ENCODE results near the gene EIF3A.
"Not testable (repeated sequence)": the region's sequence is repeated elsewhere in the genome, so short reads cannot be mapped to it uniquely, and the experiment has no call there.

The EIF3A gene

DNA sequence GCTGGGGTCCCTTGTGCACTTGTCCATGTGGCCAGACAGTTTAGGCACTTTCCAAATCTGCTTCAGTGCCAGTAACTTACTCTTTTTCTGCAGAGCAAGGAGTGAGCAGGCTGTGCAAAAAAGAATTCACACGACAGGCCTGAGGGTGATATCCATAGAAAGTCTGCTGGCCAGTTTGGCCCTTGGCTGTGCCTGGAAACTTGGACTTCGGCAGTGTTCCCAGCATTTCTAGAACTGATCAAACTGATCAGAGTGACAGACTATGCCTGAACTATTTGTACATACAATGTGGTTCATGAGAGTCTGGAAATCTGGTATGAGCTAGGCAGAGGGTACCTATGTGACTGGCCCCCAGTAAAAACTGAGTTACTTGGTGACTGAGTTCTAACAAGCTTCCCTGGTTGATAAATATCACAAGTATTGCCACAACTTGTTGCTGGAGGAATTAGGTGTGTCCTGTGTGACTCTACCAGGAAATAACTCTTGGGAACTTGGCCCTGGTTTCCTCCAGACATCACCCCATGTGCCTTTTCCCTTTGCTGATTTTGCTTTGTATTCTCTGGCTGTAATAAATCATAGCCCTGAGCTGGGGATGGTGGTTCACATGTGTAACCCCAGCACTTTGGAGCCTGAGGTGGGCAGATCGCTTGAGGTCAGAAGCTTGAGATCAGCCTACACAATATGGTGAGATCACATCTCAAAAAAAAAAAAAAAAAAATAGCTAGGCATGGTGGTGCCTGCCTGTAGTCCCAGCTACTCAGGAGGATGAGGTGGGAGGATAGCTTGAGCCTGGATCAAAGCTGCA is 20.0 kb upstream of the EIF3A start:
- DNase-seq (no peak), ATAC-seq (no peak)

DNA sequence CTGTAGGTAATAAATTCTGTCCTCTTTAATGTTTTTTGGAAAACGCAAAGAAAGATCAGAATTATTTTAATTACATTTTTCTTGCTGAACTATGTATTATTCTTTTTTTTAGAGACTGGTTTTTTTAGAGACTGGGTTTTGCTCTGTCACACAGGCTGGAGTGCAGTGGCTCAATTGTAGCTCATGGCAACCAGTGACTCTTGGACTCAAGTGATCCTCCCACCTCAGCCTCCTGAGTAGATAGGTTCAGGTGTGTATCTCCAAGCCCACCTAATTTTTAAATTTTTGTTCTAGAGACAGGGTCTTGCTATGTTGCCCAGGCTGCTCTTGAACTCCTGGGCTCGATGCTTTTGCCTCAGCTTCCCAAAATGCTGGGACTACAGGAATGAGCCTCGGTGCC is 18.0 kb upstream of the EIF3A start:
- no peak for ATAC-seq
- no peak for DNase-seq

DNA sequence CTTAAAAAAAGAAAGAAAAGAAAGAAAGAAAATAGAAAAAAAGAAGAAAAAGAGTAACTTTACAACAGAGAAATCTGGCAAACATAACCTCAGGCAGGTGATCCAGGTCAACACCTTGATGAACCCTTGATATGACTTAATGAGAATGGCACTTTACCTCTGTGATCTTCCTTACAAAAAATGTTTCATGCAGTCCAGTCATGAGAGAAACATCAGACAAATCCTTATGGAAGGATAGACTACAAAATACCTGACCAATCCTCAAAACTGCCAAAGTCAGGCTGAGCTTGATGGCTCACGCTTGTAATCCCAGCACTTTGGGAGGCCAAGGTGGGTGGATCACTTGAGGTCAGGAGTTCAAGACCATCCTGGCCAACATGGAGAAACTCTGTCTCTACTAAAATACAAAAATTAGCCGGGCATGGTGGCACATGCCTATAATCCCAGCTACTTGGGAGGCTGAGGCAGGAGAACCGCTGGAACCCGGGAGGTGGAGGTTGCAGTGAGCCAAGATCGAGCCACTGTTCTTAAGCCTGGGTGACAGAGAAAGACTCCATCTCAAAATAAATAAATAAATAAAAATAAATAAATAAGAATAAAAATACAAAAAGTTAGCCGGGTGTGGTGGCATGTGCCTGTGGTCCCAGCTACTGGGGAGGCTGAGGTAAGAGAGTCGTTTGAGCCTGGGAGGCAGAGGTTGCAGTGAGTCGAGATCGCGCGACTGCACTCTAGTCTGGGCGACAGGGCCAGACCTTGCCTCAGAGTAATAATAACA is 16.2 kb upstream of the EIF3A start:
- not testable (repeated sequence) for DNase-seq, ATAC-seq

DNA sequence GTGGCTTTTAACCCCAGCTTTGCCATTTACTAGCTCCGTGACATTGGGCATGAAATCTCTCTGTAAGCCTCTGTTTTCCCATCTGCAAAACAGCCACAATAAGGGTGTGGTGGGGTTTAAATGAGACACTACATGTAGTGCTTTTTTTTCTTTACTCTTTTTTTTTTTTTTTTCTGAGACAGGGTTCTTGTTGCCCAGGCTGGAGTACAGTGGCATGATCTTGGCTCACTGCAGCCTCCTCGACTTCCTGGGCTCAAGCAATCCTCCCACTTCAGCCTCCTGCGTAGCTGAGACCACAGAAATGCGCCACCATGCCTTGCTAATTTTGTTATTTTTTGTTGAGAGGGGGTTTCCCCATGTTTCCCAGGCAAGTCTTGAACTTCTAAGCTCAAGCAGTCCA is 15.0 kb upstream of the EIF3A start:
- DNase-seq (no peak), ATAC-seq (peak; percentile 12)

DNA sequence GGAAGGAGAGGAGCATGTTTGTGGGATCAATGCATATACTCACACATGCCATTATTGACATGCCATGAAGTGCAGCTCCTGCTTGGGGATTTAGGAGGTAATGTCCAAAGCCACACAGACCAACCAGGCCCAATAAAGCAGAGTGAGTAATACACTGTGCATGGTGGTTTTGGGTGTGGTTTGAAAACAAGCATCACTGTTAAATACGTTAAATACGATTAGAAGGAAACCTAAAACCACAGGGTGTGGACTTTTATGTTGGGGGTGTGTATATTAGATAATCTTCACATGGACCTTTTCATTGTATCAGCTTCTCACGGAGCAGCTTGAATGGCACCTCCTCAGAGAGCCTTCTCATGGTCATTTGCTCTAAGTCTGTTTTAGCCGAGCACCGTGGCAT is 10.4 kb upstream of the EIF3A start:
- DNase-seq (peak; percentile 12), ATAC-seq (peak; percentile 83)

DNA sequence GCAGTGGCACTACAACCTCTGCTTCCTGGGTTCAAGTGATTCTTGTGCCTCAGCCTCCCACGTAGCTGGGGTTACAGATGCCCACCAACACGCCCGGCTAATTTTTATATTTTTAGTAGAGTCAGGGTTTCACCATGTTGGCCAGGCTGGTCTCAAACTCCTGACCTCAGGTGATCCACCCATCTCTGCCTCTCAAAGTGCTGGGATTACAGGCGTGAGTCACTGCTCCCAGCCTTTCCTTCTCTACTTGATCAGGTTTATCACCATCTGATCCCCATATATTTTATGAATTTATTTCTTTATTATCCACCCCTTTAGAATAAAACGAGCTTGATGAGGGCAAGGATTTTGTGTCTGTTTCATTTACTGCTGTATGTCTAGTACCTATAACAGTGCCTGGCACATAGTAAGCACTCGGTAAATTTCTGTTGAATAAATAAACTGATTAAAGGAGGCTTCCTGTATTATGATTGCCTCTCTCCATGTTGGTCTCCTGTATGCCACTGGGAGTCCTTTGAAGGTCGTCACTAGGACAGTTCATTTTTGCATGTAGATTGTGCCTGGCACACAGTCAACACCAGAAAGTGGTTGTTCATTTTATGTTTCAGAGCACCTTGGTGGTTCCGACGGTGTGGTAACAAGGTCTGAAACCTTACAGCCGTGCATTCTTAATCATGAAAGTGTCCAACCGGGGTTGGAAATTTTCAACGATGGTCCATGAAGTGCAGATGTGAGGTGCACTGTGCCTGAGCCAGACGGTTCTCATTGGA is 9.6 kb upstream of the EIF3A start:
- ATAC-seq, result peak; percentile 75
- DNase-seq, result peak; percentile 30

DNA sequence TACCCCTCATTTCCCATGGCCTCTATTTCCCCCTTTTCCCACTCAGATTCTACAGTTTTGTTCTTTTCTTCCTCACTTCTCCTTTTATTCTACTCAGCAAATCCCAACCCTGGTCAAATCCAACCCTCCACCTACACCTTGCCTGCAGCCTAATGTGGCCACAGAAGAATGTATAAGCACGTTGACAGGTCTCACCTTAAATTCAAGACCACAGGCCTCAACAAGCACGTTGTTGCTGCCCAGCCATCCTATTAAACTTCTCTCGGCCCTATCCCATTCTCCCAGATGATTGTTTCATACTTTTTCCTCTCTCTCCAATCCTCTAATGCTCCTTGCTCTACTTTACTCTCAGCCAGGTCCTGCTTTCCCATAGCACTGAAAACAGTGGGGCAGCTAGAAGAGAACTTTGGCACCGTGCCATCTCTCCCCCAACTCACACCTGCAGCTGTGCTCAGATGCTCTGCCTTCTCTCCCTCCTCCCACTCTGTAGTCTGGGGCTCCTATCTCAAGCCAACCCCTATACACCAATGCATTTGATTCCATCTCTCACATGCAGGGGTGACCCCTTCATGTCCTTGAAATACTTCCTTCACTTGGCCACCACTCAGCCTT is 6.8 kb upstream of the EIF3A start:
- DNase-seq (no peak), ATAC-seq (no peak)

DNA sequence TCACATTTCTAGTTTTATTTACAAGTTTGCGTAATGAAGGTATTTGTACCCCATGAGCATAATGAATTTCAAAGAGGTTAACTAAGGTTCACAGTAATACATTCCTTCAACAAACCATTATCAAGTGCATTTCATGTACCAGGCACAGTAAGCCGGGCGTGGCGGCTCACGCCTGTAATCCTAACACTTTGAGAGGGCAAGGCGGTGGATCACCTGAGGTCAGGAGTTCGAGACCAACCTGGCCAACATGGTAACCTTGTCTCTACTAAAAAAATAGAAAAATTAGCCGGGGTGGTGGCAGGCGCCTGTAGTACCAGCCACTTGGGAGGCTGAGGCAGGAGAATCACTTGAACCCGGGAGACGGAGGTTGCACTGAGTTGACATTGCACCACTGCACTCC is 4.3 kb upstream of the EIF3A start:
- no peak for DNase-seq
- no peak for ATAC-seq

DNA sequence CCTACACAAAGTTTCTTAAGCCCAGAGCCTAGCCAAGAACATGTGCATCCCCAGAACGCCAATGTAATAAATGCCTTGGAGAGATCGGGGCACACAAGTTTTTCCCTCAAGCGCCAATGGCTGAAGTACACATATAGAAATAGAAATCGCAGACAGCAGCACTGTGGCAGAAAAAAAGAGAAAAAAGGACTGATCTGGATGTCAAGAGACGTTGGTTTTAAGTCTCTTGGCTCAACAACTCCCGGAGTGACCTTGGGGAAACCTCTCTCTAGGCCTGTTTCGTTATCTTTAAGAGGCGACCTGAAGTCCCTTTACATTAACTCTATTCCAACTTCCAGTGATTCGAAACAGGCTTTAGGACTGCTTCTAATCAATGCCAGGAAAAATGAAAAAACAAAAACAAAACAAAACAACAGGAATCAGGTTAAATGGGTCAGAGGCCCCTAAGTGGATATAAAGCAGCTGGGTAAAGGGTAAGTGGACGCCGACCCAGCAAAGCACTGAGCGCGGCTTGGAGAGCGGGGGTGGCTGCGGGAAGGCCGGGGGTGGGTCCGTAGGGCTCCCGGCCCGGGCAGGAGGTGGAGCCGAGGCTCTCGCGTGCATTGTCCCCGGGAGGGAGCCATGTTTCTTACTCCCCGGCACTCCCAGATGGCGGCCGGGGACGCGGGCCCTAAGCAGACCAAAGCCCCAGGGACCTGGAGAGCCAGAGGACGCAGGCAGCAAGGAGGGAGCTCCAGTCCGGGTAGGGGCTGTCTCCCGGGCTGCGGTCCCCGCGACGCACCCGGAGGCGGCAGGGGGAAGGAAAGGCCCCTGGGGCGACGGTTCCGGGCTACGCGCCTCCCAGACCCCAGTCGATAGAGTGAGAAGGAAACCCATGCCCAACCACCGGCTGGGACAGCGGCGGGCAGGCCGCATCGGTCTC is 757 bp downstream of the EIF3A start:
- DNase-seq (peak; percentile 78), ATAC-seq (peak; percentile 75)

DNA sequence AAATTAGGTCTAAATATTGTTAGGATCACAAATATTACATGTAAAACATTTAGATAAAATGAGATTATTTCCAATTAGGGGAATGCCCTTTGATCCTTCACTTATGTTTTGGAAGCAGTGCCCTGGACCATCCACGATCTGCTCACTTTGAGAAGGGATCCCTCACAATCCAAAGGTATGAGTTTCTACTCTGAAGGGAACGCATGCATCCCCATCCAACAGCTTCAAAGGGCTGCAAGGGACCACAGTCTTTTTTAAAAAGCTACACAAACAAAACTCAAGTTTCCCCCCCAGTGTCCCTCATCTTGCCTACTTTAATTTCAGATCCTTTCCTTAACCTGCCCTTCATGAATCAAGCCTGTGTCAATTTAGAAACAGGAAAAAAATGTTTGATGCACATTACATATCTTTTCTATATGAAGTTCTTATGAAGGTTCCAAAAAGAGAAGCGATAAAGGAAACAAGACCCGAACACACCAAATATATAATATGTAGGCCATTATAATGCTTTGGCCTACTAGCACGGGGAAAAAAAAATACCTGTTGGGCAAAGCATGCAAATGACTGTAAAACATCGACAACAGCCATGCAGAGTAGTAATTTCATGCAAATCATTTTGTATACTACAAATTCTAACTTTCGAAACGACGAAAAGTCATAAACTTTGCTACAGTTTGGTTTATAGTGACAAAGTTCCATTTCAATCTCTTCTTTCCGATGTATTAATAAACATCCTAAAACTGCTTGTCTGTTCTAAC is 2.0 kb downstream of the EIF3A start:
- DNase-seq, result no peak
- ATAC-seq, result no peak

DNA sequence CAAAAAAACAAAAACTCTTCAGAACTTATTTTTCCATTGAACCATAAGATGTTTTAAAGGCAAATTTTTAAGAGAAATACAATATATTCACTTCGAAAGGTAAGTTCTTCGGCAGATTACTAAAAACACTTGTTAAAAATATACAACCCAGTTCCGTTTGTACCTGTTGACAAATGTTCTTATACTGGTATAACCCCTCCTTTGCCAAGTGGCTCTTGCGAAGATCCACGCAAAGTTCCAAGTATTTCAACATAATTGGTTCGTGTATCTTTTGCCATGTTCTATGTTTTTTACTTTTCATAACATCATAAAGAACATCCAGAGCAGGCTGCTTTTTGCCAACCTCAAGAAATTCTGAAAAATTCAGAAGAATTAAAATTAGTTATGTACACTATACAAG is 7.0 kb downstream of the EIF3A start:
- ATAC-seq (no peak), DNase-seq (no peak)

DNA sequence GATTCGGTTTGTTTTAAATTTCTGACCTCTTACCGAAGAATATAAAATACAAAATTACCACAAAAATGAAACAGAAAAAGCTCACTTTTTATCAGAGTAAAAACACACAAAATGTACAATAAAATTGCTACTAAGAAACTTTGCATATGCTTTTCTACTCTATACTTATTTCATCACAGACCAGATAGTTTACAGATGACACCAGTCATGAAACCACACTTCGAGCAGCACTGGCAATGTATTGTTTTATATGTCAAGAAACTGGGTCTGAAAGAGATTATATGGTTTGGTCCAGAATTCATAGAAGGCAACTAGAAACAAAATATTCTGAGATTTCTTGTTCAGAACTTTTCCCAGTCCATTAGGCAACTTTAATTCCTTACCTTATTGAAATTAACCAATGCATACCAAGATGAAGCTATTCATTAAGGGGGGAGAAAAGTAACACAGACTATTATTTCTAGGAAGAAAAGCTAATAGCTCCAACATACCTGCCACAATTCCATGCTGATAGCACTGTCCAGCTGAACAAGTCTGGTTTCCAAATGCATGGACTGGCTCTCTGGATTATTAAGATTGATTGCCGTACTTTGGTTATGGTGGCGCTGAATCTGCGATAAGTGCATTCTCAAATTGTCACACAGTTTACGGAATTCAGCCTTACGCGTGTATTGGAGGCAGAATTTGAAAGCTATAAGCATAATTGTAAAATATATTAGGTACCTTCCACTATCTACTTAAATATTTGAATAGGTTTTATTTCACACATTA is 10.0 kb downstream of the EIF3A start:
- ATAC-seq (no peak), DNase-seq (no peak)

DNA sequence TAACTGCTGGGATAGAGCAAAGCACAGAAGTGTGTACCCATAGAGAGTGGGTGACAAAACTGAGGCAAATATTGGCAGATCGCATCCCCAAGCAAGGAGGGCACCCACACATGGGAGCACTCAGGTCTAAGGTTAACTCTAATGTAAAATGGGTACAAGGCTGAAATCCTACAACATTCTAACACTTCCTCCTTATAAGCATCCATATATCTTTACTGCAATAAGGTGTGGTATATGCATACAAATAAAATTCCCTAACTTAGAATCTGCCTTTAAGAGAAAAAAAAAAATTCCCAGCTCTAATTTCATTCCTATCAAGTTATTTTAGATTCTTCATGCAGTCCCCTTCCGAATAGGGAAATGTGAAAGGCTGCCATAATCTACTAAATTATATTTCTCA is 18.7 kb downstream of the EIF3A start:
- DNase-seq (no peak), ATAC-seq (no peak)

DNA sequence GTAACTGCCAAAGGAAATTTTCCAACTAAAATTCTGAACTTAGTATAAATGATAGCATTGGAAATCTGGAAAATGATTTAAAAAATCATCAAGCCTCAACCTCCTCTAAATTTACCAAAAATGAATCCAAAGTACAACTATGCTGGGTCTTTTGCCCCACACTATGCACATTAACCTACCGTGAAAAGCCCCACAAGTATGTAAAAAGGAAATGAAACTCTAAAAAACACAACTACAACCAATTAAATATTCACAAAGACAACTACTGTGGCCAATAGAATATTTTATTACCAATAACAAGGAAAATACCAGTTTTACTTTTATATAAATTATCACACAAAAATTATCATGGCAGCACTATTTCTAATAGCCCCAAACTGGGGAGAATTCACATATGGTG is 19.3 kb downstream of the EIF3A start:
- ATAC-seq (no peak), DNase-seq (no peak)

DNA sequence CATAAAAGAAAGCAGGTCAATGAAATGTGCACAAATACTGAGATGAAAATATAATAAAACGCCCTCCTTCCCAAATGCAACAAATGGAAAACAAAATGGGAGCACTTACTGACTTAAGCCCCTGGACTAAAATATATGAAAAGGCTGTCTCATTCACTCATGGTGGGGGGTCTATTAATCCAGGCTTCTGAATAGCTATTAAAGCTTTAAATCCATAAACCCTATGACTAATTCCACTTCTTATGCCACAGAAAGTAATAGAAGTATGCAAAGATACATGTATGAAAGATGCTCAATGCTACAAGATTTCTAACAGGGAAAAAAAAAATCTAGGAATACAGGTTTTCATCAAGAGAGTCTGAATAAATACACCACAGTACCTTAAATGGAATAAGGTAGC is 20.5 kb downstream of the EIF3A start:
- DNase-seq, result no peak
- ATAC-seq, result no peak

DNA sequence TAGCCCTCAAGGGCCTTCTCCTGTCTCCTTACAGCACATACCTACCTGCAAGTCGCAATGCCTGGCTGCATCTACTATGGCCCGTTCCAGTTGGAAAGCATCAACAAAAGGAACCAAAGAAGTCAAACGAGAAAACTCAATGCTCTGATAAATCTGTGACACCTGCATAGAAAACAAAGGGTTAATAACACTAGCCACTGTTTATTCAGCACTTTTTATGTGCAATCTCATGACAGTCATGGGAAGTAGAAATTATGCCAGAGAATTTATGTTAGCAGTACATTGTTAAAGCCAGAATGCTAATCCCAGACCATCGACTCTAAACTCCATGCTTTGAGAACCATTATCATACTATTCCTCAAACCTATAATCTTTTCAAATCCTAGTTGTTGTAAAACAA is 21.1 kb downstream of the EIF3A start:
- ATAC-seq (no peak), DNase-seq (no peak)

DNA sequence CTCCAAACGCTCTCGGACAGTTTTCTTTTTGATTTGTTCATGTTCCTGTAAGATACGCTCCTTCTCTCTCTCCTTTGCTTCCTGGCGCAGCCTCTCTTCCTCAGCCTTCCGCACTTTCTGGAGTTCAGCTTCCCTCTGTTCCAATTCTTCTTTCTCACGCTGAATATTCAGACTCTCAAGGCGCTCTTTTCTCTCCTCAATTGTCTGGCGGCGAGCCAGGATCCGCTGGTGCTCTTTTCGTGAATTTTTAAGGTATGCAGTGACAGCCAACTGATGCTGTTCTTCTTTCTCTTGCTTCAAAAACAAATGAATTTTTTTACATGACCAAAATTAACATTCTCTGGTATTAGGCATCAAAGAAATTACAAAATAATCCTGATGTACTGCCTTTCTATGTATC is 22.6 kb downstream of the EIF3A start:
- ATAC-seq (no peak), DNase-seq (no peak)

DNA sequence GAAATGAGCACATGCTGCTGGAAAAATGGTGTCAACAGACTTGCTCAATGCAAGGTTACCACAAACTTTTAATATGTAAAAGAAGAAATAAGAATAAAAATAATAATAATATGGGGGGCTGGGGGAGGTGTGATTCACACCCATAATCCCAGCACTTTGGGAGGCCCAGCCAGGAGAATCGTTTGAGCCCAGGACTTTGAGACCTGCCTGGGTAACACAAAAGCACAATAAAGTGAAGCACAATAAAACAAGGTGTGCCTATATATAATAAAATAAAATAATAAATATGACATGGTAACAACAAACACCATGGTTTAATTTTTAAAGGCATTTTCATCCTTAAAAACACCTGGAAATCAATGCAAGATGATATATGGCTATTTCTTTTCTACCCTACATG is 25.1 kb downstream of the EIF3A start:
- DNase-seq, result no peak
- ATAC-seq, result no peak

DNA sequence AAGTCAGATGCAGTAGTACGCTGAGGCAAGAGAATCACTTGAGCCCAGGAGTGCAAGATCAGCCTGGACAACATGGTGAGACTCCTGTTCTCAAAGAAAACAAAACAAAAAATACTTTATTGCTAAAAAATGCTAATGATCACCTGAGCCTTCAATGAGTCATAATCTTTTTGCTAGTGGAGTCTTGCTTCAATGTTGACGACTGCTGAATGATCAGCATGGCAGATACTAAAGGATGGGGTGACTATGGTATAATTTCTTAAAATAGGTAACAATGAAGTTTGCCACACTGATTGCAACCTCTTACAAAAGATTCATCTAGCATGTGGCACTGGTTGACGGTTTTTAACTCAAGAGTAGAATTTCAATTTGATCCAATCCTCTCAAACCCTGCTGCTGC is 28.8 kb downstream of the EIF3A start:
- no peak for ATAC-seq

DNA sequence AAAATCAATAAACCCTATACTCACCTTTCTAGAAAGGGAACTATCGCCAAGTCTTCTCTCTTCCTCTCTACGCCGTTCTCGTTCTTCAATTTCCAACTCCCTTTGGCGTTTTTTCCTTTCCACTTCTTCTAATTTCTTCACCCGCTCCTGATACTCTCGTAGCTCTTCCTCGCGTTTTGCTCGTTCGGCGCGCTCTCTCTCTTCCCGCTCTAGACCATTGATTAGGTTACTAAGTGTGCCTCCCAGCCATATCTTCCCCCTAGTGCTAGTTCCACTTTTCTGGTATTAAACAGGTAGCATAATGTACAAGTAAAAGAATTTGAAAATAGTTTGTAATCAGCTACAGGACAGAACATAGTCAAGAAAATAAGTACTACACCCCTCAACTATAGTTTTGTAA is 30.8 kb downstream of the EIF3A start:
- DNase-seq, result no peak
- ATAC-seq, result no peak

More for the DNA sequence above, 28.8 kb downstream of the EIF3A start:
- DNase-seq, result no peak
